NAMALWA (cell line): ENCODE data around the gene ME2.
"Not testable (repeated sequence)": the region's sequence is repeated elsewhere in the genome, so short reads cannot be mapped to it uniquely, and the experiment has no call there.

Experiments
- DNase-seq: peaks from one replicate; pipeline ENCODE4 v3.0.0-alpha.2; 2015; ENCODE audit warnings: low spot score

Gene ME2

DNA sequence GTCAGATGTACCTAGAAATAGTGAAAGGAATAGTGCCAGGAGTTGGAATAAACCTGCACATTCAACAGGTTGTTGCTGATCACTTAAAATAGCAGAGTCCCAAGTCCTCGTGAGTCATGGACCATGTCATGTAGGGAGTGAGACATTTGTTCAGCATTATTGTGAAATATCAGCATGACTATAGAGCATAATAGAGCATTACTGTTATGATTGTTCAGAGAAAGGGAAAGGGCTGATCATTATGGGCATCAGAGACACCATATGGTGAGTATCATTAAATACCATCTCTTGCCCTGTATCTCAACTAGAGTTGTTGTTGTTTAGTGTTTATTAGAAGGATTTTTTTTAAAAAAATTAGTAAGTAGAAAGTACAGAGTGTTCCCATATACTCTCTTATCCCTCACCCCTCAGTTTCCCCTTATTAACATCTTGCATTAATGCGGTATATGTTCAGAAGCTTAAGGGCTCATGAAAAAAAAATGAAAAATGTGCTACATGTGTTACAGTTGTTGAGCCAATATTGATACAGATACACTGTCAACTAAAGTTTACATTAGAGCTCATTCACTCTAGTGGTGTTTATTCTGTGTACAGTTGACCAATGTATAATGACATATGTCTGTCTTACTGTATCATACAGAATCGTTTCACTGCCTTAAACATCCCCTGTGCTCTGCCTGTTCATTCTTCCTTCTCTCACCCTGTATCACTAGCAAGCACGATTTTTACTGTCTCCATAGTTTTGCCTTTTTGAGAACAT, 94.6 kb downstream of the ME2 start:
- DNase-seq: no peak

DNA sequence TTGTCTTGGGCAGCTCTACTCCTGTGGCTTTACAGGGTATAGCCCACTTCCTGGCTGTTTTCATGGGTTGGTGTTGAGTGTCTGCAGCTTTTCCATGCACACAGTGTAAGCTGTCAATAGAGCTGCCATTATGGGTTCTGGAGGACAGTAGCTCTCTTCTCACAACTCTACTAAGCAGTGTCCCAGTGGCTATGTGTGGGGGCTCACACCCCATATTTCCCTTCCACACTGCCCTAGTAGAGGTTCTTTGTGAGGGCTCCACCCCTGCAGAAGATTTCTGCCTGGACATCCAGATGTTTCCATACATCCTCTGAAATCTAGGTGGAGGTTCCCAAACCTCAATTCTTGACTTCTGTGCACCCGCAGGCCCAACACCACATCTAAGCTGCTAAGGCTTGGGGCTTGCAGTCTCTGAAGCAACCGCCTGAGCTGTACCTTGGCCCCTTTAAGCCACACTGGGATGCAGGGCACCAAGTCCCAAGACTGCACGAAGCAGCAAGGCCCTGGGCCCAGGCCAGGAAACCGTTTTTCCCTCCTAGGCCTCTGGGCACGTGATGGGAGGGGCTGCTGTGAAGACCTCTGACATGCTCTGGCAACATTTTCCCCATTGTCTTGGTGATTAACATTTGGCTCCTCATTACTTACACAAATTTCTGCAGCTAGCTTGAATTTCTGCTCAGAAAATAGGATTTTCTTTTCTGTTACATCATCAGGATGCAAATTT, 98.3 kb downstream of the ME2 start:
- DNase-seq: no peak

DNA sequence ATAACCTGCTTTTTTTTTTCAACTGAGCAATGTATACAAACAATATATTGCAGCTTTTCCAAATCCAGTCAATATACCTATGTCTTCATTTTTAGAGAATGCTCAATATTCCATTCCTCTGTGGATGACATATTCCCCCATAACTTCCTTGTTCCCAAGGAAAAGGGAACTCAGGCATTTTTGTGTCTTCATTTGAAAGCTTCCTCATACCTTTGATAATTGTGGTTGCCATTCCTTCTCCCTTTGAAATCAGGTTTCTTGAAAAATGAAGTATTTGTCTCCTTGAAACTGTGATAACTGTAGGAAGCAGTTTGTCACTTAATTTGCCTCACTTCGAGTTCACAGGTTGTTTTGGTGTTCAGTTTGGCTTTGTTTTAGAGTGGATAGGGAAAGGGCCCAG, 102.5 kb downstream of the ME2 start:
- DNase-seq: no peak

DNA sequence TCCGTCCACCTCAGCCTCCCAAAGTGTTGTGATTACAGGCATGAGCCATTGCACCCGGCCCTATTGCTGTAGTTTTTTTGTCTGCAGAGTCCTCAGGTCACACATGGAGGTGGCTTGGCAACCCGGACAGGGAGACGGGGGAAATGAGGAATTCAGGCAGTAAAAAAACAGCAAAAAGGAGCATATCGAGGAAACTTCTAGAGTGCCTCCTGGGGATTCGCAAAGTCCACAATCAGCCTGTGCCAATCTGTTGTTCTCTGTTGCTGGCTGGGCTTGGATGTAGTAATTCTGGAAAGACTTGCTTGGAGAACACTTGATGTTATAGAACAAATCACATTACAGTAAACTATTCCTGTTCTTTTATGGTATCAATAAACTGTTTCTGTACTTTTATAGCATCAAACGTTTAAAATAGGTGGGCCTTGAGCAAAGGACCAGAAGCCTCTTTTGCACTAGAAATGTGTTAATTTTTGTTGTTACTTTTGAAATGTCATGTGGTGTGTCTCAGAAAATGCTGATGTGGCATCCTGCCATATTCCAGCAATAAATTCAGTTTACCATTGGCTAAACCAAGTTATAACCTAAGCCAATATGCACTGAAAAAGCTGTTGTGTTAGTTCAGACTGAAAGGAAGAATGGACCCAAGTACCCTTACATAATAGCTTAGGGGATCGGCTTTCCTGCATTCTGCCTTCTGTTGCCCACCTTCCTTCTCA, 103.3 kb downstream of the ME2 start:
- DNase-seq: no peak

DNA sequence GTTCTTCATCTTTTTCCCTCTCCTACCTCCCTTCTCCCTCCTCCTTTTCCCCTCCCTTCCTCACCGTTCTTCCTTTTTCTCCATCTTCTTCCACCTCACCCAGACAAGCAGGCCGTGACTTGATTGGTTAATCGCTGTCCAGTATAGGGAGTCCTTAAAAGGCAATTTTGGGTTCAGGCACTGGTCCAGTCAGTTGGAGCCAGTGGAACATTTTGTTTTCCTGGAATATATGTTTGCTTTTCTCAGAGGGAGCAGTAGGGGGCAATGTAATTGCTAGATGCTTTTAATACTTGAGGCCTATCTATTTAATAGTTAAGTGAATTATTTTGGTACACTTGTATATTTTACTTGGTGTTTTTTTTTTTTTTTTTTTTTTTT, 103.9 kb downstream of the ME2 start:
- no peak for DNase-seq

DNA sequence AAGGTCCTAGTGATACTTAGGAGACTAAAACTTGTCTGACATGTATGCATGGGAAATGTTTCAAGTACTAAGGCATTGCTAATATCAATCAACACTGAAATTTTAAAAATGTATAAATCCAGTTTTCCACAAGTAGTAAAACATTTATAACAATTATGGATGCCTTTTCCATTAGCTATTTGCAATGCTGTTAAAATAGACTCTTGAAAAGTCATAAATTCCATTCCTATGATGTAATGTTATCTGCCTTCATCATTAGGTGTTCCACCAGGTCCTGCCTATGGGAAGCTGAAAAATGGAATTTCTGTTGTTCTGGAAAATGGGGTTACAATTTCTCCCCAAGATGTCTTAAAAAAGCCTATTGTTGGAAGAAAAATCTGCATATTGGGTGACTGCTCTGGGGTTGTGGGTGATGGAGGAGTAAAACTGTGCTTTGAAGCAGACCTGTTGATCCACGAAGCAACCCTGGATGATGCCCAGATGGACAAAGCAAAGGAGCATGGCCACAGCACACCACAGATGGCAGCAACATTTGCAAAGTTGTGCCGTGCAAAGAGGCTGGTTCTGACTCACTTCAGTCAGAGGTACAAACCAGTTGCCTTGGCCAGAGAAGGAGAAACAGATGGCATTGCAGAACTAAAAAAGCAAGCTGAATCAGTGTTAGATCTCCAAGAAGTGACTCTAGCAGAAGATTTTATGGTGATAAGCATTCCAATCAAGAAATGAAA, 107.6 kb downstream of the ME2 start:
- DNase-seq: no peak

DNA sequence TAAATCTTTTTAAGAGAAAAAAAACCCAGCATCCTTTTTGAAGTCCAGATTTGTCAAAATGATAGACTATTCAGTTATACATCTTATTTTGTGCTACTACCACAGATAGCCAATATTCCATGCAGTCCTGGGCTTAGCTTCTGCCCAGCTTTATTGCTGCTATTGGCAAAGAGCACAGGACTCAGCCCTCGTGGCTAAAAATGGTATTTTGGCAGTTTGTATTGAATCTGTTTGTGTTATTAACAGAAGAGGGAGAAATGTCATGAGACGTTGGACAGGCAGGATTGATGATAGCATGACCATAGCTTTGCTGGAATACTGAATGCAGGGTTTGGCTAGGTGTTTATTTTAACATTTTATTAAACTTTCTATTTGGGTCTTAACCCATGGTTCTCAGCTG, 108.3 kb downstream of the ME2 start:
- DNase-seq: no peak

DNA sequence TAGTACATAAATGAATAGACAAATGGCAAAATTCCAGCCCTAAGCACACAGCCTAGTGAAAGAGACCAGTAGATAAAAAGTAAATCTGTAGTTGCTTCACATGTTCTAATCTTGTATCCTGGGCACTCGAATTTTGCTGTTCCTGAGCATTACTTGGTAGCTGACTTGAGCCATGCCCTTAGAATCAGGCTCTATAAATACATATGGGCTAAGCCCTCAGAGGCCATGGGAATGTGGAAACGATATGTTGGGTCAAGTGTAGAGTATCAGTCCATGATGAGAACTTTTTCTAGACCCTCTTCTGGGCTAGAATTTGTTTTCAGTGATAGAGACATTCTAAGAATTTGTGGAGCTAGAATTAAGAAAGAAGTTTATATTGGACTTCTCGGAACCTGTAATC, 110.8 kb downstream of the ME2 start:
- DNase-seq: no peak

DNA sequence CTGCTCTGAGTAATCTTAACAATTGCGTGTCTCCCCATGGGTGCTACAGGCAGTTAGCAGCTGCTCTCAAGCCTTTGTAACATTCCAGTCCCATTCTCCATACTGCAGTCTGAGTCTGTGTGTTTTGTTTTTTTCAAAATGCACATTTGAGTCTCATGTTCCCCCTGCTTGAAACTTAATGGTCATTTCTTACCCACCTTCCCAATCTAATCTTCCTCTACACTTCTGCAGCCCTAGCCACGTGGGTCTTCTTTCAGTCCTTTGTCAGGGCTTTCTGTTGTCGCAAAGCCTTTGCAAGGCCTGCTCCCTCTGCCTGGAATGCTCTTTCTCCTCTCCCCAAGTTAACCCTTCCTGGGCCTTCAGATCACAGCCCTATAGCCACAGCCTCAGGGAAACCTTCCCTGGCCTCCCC, 113.4 kb downstream of the ME2 start:
- DNase-seq: no peak

DNA sequence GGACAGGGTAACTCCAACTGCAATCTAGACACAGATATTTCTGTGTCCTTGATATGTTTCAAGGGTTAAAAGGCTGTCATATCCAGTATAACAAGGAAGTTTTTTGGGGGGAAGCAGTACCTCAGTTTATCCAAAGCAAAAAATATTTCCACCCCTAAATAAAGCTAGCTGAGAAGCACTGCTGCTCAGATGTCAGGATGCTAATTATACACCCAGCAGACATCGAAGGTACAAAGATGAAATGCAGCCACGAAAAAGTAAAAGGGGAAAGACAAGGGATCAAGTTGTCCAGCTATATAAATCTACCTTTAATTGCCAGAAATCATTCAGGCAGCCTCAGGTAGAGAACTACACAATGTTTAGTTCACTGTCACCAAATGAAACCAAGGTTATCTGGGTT, 115.1 kb downstream of the ME2 start:
- DNase-seq: no peak

DNA sequence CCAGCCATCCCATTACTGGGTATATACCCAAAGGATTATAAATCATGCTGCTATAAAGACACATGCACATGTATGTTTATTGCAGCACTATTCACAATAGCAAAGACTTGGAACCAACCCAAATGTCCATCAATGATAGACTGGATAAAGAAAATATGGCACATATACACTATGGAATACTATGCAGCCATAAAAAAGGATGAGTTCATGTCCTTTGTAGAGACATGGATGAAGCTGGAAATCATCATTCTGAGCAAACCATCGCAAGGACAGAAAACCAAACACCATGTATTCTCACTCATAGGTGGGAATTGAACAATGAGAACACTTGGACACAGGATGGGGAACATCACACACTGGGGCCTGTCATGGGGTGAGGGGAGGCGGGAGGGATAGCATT, 124.3 kb downstream of the ME2 start:
- not testable (repeated sequence) for DNase-seq
